CD4-positive, alpha-beta T cell treated with Interleukin-4 for 1 hour (primary cell): ENCODE measurements around the gene ABHD17C.
A peak's percentile ranks its signal among the peaks of the same experiment; 100 is the strongest.

Experiments
- DNase-seq, 2 donors: peaks; one replicate each; pipeline ENCODE4 v3.0.0-alpha.2; 2020 to 2022

The ABHD17C gene

DNA sequence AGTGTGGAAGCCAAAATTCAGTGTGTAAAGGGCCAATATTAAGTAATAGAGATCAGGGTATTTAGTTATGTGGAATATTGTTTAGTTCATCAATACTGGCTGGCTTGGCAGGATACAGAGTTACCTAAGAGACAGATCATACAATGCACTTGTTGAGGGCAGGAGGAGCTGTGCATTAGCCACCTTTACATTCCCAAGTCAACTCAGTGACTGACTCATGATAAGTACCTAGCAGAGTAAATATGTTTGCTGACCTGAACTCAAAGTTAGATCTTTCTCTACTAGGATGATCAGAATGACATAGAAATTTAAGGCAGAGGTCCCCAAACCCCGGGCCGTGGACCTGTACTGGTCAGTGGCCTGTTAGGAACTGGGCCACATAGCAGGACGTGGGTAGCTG is 3.5 kb upstream of the ABHD17C start:
- no peak for DNase-seq

DNA sequence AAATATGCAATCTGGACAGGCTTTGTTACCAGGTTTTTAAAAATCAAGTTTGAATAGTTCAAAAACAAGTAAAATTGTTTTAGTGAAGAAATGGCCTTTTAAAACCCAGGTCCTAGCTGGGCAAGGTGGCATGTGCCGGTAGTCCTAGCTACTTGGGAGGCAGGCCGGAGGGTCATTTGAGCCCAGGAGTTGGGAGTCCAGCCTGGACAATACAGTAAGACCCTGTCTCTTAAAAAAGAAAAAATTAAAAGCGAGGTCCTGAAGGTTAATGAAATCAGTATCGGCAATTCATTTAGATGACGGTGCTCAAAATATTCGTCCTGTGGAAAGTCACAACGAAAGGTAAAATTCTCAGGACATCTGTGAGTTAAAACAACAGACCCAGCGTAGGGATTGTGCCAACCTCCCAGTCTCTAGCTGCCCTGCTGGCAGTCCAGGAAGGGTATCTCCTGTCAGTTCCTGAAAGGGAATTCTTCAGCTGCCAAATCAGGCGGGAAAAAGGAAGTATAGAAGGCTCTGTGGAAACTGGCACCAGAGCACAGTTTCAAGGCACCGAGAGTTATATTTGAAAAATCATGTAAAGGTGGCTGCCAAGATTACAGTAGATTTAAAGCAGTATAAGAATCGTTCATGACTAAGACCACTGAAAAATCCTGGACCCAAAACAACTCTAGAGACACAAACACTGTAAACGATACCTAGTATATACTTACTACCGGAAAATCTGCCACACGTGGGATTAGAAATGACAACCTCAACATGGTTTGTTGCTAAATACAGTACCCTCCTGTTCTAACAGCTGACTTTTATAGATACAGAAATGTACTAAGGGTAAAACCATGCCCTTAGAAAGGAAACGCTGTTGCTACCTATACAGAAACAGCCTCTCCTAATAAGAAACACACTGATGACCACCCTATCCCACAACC is 1.2 kb upstream of the ABHD17C start:
- peak in 1 of 2 donors; percentile 19 for DNase-seq

DNA sequence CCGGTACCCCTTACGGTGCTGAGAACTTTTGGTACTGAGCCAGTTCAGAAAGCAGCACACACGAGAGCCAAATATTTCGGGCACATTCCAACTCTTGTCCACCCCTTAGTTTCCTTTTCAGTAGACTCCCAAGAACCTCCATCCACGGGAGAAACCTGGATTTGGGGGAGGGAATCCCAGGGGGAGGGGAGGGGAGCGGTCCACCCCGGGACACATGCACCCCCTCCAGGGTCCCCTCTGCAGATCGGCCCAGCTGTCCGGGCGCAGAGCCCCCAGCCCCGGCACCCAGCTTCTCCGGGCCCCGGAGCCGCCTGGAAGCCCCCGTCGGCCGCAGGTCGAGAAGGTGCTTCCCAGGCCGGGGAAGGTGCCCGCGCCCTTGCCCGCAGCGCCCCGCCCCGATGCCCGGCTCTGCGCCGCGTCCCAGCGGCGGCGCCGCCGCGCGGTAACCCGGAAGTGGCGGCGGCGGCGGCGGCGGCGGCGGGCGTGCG is 455 bp upstream of the ABHD17C start:
- peak; percentile 14 to 16 for DNase-seq

DNA sequence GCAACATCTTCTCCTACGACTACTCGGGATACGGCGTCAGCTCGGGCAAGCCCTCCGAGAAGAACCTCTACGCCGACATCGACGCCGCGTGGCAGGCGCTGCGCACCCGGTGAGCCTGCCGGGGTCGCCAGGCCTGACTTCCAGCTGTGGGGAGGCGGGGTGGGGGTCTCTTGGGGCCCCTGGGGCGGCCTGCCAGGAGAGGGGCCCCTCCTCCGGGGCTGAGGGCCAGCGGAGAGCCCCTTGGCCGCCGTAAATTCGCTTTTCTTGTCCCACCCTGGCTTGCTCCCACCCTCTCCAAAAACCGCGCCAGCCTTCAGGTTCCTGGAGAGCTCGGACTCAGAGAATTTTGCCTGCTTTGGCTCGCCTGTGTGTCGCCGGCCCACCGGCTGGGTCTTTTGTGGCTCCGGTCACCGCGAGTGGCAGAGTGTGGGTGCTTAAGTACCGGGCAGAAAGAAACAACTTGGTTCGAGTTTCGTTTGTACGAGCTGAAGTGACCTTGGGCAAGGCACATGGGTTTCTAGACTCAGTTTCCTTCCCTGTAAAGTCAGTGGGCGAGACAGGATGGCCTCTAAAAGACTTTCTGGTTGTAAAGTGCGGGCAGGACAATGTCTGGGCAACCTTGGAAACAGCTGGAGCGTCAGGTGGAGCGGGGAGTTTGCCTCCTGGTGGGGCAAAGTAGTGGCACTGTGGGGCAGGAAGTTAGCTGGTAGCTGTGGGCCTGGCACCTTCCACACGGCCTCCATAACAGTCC is 976 bp downstream of the ABHD17C start:
- peak; percentile 15 to 29 for DNase-seq

DNA sequence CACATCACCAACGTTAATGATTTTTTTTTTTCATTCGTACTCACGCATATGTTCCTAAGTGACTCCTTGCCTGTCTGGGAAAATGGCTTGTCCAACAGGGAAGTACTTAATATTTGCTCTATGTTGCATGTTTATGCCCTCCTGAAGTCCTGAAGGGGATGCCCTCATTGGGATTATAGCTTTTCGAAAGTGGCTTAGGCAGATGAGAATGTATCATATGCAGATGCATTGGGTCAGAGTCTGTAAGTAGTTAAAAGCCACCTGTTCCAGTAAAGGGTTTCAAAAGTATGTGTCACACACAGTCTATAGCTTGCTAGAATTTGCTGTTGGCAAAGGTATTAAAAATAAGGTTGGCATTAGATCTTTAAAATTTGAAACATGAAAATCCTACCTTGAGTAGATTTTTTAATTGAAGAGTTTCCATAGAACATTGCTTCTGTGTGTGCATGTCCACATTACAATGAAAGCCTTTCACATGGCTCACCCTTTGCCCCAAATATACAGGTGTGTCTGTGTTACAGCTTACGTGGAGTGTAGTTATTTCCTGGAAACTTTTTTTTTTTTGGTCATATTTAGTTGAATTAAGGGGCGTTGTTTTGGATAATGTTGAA is 2.1 kb downstream of the ABHD17C start:
- DNase-seq = no peak

DNA sequence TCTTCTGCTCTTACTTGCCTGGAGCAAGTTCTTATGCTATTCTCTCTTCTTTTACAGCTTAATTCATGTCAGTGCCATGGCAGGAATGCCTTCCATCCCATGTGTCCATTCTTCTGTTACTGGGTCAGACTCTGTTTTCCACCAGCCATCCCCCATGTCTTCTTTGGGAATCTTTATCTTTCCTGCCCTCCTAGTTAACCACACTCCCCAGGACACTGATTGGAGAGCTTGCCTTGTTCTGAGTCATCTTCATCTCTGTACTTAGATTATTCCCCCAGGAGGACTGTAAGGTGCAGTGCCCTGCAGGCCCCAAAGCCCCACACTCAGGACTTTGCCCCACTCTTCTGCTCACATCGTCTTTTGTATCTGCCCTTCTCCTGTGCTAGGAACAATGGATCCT is 3.6 kb downstream of the ABHD17C start:
- DNase-seq = no peak

DNA sequence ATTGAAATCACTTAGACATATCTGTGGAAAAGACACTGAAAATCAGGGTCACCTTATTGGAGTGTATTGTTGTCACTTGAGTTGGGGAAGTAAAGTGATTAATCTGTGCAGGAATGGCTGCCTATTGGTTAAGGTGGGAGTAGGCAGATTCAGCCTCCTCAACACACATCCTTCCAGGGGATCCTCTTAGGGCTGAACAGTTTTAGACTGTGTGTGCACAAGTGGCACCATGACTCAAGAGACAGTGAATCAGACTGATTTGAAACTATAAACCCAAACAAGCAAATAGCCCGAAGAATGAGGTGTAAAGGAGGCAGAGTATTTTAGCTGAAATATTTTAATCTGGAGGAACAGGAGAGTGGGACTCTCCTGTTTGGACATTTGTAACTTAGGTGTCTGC is 4.9 kb downstream of the ABHD17C start:
- no peak for DNase-seq

DNA sequence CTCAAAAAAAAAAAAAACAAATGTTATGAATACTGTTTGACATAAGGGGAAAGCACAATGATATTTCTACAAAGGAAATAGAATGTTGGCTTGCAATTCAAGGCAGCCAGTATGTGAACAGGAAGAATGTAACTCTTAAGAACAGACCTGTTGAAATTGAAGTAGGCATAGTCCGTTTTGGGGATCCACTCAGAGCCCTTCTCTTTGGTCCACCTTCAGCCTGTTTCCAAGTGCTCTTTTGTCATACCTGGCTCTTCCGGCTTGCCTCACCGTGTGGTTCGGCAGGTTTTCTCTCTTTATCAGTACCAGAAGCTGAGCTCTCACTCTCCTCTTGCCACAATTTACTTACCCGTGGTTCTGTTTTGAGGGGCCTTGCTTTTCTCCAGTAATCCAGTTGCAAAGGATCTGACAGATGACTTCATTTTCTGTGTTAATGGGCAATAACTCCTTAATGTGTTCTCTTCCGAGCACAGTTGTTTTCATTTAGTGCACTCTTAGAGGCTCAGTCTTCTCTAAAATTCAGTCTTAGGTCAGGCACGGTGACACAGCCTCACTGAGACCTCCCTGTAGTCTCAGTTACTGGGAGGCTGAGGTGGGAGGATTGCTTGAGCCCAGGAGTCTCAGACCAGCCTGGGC is 6.7 kb downstream of the ABHD17C start:
- no peak for DNase-seq

DNA sequence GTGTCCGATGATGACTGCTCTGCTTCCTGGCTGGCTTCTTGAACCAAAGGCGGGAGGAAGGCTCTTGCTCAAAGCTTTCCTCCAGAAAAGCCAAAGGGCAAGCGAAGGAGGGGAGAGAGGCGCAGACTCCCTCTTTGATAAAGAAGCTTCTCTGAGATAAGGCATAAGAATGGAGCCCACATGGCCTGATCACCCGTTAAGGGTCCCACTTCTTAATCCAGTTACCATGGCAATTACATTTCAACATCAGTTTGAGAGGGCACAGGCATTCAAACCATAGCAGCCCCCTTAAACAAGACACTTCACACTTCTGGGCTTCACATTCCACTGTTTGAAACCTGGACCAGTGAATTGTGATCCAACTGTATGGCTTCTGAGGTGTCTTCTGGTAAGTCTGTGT is 8.0 kb downstream of the ABHD17C start:
- no peak for DNase-seq

DNA sequence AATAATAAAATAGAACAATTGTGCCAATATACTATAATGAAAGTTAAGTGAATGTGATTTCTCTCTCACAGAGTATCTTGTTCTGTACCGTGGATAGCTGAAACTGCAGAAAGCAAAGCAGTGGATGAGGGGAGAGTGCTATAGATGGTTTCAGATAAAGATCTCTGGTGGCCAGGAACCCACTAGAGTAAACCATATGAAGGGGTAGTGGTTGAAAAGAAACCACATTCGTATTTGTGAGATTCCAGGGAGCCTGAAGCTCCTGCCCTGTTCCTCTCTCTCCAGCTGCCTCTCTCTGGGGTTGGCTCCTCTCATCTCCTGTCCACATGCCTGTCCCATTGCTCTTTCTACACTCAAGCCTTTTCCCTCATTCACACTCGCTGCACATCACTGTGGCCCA is 8.9 kb downstream of the ABHD17C start:
- no peak for DNase-seq

DNA sequence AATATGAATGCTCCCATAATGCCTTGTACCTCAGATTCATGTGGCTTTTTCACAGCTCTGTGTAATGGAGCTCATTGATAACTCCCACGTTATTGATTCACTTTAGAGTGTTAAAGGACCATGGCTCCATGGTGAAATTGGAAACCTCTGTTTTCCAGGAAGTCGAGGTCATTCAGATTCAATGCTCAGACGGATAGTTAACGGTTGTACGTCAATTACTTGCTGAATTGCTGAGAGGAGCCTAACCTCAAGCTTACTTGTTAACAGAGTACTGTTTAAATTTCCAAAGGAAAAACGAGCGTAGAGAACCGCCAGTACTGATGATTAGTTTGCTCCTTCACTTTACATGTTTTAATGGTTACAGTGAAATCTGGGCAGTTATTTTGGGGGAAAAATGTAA is 11.1 kb downstream of the ABHD17C start:
- DNase-seq = no peak

DNA sequence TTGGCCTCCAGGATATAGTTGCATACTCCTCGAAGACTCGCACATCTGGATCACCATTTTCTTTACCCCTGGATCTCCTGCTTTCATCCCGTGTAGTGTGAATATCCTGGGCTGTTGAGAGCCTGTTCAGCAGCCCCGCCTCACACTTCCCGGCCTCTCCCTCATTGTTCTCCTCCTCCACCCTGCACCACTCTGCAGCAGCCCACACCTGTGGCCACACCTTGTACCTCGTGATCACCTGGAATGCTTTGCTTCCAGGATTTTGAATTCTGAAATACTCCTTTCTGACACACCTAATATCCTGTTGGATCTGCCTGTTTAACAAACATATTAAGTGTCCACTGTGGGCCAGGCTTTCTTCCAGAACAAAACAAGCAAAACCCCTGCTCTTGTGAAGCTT is 14.4 kb downstream of the ABHD17C start:
- no peak for DNase-seq

DNA sequence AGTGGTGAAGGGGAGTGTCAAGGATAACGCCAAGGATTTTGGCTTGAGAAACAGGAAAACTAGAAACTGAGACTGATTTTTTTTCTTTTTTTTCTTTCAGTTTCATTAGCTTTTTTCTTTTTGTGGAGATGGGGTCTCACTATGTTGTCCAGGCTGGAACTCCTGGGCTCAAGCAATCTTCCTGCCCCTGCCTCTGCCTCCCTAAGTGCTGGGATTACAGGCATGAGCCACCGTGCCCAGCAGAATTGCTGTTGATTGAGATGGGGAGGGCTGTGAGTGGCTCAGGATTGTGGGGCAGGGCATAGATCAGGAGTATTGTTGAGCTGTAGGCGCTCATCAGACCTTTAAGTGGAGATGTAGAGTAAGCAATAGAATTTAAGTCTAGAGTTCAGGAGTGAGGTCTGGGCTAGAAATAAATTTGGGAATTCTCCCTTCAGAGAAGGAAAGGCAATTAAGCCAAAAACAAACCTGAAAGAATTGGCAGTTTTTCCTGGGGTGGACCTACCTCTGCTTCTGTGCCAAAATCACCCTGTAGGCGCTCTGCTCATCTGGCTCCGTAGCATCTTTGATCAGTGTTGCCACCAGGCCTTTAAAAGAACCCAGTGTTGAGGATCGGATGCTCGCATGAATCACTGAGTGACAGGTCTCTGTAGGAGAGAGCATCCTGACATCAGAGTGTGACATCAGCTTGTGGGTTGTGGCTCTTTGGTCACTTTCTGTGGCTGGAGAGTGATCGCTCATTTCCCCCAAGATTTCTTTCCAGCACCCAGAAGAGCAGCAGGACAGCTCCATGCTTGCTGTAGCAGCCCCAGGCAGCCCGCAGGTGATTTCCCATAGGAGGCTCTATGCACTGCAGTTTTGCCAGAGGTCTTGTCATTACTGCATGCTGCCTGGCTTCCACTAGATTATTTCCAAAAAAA is 15.8 kb downstream of the ABHD17C start:
- no peak for DNase-seq

DNA sequence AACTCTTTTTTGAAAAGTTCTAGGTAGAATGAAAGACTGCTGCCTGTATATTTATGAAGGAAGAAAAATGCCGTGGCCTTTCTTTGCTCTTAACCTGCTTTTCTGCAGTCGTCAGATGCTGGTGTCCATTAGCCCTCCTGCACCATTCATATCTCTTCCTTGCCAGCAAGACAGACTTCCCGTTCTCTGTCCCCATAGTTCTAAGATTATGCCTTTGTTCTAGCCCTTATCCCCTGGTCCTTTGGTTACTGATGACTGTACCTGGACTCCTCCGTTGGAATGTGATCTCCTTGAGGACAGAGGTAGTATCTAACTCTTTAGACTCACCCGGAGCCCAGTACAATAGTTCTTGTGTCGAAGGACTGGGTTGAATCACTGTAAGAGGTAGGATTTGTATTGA is 16.8 kb downstream of the ABHD17C start:
- no peak for DNase-seq

DNA sequence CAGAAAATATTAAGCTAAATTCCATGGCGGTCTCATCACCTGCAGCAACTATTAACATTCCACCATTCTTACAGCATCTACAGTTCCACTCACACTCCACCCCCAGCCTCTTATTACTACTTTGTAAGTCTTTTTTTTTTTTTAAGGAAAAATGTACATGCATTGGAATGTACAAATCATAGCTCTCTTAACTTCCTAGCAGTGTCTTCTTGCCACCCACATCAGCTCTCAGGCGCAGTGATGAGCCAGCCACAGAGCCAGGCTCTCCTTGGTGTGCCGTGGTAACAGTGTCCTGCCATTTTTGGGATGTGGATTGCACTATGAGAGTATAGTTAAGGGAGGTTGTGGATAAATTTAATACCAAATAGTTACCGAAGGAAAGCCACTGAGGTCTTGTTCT is 17.8 kb downstream of the ABHD17C start:
- DNase-seq = no peak

DNA sequence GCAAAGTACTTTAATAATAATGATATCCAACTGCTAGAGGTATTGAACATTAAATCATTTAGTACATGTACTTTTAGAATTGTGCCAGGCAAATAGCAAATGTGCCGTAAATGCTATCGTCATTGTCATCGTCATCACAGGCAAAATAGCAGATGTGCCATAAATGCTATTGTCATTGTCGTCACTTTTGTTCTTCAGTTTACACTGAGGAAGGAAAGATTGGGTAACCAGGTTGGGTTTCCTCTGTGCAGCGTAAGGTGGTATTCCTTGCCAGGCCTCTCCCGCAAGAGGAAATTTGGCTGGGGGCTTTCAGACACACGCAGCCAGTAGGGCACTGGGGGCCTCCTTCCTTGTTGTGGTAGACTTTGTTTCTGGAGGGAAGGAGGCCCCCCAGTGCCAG is 26.4 kb downstream of the ABHD17C start:
- DNase-seq = no peak

DNA sequence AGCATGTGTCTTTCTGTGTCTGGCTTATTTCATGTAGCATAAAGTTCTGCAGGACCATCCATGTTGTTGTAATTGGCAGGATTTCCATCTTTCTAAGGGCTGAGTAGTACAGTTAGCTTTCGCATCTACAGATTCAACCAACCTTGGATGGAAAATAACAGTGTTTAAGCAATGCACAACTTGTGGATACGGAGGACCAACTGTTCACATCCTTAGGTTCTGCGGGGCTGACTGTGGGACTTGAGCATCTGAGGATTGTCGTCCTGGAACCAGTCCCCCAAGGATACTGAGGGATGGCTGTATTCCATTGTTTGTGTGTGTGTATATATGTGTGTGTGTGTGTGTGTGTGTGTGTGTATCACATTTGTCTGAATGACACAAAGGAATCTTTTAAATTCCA is 27.7 kb downstream of the ABHD17C start:
- no peak for DNase-seq

DNA sequence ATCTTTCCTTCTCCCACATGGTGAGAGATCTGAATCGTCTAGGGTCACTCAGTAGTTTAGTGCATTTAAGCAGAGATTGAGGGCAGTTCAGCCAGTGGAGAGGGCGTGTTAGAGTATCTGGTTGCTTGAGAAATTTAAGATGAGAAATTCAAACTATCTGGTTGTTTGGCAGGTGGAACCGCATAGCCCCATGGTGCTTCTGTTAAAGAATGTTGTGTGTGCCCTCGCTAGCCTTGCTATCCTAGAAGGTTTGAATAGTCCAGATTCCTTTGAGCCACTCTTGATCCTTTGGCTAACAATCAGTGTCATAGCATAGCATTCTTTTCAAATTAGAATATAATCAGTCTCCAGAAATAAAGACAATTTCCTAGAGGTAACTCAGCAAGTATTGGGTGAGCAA is 32.1 kb downstream of the ABHD17C start:
- no peak for DNase-seq

DNA sequence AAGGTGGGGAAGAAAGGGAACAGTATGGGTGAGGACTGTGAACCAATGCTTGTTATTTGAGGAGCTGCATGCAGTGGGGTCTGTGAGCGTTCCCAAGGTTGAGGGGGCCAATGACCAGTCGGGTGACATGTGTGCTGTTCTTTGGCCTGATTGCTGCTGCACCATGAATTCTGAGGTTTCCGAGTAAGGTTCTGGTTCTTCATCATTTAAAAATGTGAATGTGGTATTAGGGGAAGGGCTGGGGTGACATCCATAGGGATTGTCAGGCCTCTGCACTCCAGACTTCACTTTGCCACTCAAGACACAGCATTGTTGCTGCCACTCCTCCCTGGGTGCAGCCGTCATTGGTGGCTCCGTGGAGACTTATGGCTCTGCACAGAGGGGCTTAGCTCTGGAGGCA is 32.5 kb downstream of the ABHD17C start:
- no peak for DNase-seq

DNA sequence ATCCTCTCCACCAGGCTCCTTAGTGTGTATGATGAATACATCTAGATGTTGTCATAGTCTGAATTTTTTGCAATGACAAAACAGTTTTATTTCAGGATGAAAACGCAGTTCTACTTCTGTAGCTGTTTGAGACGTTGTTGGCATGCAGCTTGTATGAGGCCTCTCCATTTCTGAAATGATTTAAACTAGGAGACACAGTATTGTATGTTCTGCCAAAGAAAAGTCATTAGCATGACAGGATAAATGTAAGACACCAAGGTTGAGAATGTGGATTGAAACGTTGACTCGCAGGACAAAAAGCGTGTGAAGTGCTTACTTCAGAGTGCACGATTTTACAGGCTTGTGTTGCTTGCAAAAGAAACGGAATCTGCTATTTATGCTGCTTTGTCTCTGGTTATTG is 35.3 kb downstream of the ABHD17C start:
- DNase-seq = no peak

DNA sequence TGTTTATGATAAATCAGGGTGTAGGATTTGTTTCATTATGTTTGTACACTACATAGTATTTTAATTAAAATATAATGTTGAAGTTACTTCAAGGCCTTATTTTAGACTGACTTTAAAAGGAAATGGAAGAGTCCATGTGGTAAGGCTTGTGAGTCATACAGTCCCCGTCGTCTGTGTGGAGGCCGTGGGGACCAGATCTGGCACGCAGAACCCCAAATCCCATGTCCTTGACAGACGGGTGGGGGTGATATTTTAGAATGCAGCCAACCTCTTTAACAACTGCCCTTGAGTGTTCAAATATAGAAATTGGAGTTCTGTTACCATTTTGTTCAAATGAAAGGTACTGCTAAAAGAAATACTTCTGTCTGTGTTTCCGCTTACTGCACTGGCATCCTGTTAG is 35.8 kb downstream of the ABHD17C start:
- no peak for DNase-seq

DNA sequence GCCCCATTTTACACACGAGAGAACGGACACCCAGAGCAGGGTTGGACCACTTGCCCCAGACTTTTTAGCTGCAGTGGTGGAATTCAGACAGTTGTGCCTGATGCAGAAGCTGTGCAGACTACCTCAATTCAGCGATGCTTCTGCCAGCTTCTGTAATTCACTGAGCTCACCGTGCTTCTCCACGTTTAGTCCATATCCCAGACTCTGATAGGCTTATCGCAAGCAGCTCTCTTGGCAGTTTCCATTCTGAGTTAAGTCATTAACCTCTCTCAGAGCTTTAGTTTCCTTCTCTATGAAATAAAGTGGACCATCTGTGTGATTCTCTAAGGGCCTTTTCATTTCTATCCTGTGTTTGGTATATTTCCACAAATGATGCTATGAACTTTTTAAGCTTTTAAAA is 37.1 kb downstream of the ABHD17C start:
- no peak for DNase-seq
